T-helper 17 cell (primary cell): ENCODE data around the gene KCNQ2. TPM values are rescaled to one million over a fixed set of nuclear protein-coding genes. Genes with fewer than 3 reads are reported as not detected.
"Not testable (repeated sequence)": the region's sequence is repeated elsewhere in the genome, so short reads cannot be mapped to it uniquely, and the experiment has no call there.

Experiments
- ATAC-seq: fragments of 150-1000 bp; cut with Tn5 transposase; 2 replicates; pipeline ENCODE4 v1.10.0; 2021; ENCODE audit warnings: mild to moderate bottlenecking, moderate library complexity
- DNase-seq, 3 donors: peaks; one replicate each; pipeline versions ENCODE4 v3.0.0 to v3.0.0-alpha.2; 2020 to 2021
- H3K9me3 ChIP-seq: one replicate; pipeline ENCODE4 v1.7.0; 2013; ENCODE audit warnings: low read length, mild to moderate bottlenecking; ENCODE audit not compliant: control insufficient read depth, poor library complexity, severe bottlenecking
- H3K27ac Mint-ChIP-seq: one replicate; pipeline ENCODE4 v1.8.0; 2022; ENCODE audit warnings: mild to moderate bottlenecking, moderate library complexity, mixed read lengths
- H3K27me3 Mint-ChIP-seq: one replicate; pipeline ENCODE4 v1.8.0; 2022; ENCODE audit warnings: mixed read lengths
- H3K36me3 Mint-ChIP-seq: one replicate; pipeline ENCODE4 v1.8.0; 2022; ENCODE audit warnings: low read depth, mixed read lengths
- H3K4me1 Mint-ChIP-seq: one replicate; pipeline ENCODE4 v1.8.0; 2022; ENCODE audit warnings: mild to moderate bottlenecking, mixed read lengths
- H3K4me3 Mint-ChIP-seq: one replicate; pipeline ENCODE4 v1.8.0; 2022; ENCODE audit warnings: mild to moderate bottlenecking, moderate library complexity, mixed read lengths
- total RNA-seq, 4 donors: library from RNA in 2 of 4; stranded (reverse) in 2 of 4; gene quantifications; one replicate each; pipeline ENCODE4 v1.2.3 and lab custom pipeline; 2022 to 2026

KCNQ2 gene
- total RNA-seq, 2 donors from 2014 or later = not detected

DNA sequence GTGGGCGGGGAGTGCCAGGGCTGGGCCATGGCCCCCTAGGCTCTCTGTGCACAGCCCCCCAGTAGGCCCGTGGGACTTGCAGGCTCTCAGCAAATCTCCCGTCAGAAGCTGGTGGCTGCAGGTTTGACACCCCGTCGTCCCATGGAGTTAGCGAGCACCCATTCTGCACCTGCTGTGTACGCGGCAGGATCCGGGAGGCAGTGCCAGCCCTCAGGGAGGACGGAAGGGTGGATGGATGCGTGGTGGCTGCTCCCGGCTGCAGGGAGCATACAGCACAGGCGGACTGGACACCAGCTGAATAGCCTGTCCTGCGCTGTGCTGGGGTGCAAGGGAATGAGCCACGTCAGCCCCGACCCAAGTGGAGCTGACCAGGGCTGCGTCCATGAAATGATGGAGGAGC, 78.9 kb downstream of the KCNQ2 start:
- no peak overlapping the region for H3K27ac Mint-ChIP-seq
- H3K4me3 Mint-ChIP-seq = no peak overlapping the region
- DNase-seq (no peak), ATAC-seq (no peak)
- peaks cover 16% of the 10 kb centered on the region for H3K27me3 Mint-ChIP-seq
- no peaks in the 10 kb centered on the region for H3K9me3 ChIP-seq
- H3K36me3 Mint-ChIP-seq = no peaks in the 10 kb centered on the region
- peaks cover 2% of the 10 kb centered on the region for H3K4me1 Mint-ChIP-seq

DNA sequence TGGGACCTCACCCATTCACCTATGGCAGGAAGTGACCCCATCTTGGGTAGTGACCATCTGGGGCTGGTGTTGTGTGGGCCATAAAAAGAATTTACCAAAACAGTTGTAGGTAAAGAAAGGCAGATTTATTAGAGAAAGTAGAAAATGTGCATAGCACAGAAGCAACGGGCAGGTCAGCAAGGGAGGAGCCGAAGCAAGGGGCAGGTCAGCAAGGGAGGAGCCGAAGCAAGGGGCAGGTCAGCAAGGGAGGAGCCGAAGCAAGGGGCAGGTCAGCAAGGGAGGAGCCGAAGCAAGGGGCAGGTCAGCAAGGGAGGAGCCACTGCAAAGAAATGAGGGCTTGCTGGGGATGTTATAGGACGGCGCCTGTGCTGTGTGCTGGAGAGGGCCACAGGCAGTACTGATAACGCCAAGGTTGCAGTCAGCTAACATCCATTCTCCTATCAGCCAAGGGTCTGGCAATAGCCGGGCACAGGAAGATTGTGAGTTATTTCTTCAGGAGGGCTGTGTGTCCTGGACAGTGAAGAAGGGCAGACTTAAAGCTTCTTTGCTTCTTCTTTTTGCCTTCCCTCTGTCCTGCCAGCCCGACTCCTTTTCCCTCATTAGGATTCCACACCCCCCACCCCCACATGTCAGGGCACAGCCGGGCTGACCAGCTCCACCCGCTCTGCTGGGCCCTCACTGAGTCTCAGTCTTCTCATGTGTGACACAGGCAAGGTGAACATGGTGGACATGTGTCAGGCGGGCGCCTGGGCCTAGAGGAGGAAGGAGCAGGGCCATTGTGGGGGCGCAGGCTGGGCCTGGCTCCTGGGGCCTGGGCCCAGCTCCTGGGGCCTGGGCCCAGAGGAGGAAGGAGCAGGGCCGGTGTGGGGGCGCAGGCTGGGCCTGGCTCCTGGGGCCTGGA, 79.7 kb downstream of the KCNQ2 start:
- no peak for DNase-seq
- Mint-ChIP-seq H3K4me3 (no peak overlapping the region), H3K27me3 (peaks cover 13% of the 10 kb centered on the region), H3K36me3 (no peaks in the 10 kb centered on the region), H3K27ac (no peak overlapping the region), H3K4me1 (peaks cover 2% of the 10 kb centered on the region)
- ATAC-seq = no peak
- H3K9me3 ChIP-seq = no peaks in the 10 kb centered on the region

DNA sequence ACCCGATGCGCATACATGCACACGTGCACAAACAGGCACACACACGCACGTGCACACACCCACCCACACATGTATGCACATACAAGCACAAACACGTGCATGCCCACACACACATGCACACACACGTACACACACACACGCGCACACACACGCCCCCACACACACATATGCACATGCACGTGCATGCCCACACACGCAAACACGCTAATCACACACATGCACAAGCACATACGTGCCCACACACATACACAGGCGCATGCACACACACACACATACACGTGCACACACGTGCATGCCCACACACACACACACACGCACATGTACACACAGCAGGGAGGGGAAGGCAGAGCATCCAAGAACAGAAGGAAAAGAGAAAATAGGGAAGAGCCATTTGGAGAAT, 84.5 kb downstream of the KCNQ2 start:
- DNase-seq (no peak), ATAC-seq (no peak)
- Mint-ChIP-seq H3K4me1 (no peaks in the 10 kb centered on the region), H3K4me3 (no peak overlapping the region), H3K27ac (no peak overlapping the region), H3K36me3 (no peaks in the 10 kb centered on the region), H3K27me3 (peaks cover 4% of the 10 kb centered on the region)
- no peaks in the 10 kb centered on the region for H3K9me3 ChIP-seq

DNA sequence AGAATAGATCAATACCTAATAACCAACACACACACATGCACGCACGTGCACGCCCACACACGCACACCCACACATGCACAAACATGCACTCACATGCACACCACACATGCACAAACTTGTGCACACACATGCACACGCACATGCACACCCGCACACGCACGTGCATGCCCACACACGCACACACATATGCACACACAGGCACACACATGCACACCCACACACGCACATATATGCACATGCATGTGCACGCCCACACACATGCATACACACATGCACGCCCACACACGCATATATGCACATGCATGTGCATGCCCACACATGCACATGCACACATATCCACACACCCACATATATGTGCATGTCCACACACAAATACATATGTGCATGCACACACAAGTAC, 85.1 kb downstream of the KCNQ2 start:
- no peaks in the 10 kb centered on the region for H3K9me3 ChIP-seq
- ATAC-seq (no peak), DNase-seq (no peak)
- peaks cover 4% of the 10 kb centered on the region for H3K27me3 Mint-ChIP-seq
- no peaks in the 10 kb centered on the region for H3K4me1 Mint-ChIP-seq
- H3K4me3 Mint-ChIP-seq = no peak overlapping the region
- H3K36me3 Mint-ChIP-seq = no peaks in the 10 kb centered on the region
- no peak overlapping the region for H3K27ac Mint-ChIP-seq

DNA sequence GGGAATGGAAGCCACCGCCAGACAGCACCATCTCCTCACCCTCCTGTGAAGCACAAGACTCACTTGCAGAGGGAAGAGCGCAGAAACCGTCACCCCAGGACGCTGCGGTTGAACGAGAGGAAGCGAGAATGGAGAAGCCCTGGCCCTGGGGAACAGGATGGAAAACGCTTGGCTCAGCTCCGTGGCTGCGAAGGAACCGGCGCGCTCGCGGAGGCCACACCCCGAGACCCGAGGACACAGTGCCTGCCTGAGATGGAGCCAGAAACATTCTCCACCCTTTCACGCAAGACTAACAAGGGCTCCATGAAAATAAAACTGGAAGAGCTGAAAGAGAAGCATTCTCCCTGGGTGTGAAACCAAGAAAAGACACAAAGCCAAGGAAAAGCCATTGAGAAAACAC, 86.0 kb downstream of the KCNQ2 start:
- DNase-seq (no peak), ATAC-seq (no peak)
- Mint-ChIP-seq H3K27me3 (no peaks in the 10 kb centered on the region), H3K4me3 (no peak overlapping the region), H3K36me3 (no peaks in the 10 kb centered on the region), H3K4me1 (no peaks in the 10 kb centered on the region), H3K27ac (no peak overlapping the region)
- H3K9me3 ChIP-seq = no peaks in the 10 kb centered on the region

DNA sequence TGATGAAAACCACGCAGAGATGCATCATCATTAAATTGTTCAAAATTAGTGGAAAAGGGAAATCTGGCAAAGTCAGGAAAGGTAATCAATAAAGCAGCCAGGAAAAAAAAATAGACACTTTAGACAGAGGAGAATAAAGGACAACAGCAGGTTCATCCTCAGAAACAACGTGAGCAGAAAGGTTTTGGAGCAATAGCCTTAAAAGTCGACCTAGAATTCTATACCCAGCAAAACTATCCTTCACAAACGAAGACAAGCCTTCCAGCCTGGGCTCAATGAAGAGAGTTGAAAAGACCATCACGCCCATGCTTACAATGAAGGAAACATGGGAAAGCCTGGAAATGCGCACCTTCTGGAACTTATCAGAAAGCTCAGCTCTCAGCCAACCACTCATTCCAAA, 86.6 kb downstream of the KCNQ2 start:
- no peaks in the 10 kb centered on the region for H3K9me3 ChIP-seq
- Mint-ChIP-seq H3K4me1 (no peaks in the 10 kb centered on the region), H3K36me3 (no peaks in the 10 kb centered on the region), H3K27me3 (no peaks in the 10 kb centered on the region), H3K27ac (no peak overlapping the region), H3K4me3 (no peak overlapping the region)
- ATAC-seq (no peak), DNase-seq (no peak)

DNA sequence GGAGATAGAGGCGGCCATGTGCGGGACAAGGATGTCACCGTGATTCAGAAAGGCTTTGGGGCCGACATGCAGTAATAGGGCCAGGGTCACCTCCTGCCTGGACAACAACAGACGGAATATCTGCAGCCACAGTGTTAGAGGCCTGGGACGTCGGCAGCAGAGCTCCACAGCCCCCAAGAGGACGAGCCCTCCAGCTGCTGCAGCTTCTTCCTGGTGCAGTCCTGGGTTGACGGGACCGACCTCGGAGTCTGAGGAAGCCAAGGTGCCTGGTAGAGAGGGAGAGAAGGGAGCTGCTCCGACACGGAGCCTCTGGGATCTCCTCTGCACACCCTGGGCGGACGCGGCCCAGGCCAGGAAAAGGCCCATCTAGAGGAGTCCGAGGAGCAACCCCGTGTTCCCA, 88.1 kb downstream of the KCNQ2 start:
- H3K4me3 Mint-ChIP-seq = no peak overlapping the region
- DNase-seq = no peak
- peaks cover 2% of the 10 kb centered on the region for H3K27me3 Mint-ChIP-seq
- H3K27ac Mint-ChIP-seq = no peak overlapping the region
- no peak for ATAC-seq
- no peaks in the 10 kb centered on the region for H3K36me3 Mint-ChIP-seq
- H3K9me3 ChIP-seq = no peaks in the 10 kb centered on the region
- no peaks in the 10 kb centered on the region for H3K4me1 Mint-ChIP-seq

DNA sequence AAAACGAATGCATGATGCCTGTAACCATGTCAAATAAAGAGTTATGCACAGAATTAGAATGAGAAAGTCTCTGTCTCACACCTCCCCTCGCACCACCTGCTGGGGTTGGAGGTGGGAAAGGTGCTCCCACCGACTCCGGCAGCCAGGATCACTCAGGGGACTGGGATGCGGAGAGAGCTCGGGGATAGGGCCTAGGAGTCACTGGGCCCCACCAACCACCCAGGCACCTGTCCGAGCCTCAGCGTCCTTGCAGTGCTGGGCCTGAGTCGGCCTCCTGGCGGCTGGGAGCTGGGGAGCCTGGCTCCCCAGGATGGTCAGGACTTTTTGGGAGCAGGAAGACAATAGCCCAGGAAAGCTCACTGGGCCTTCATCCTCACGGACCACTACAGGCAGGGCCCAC, 88.9 kb downstream of the KCNQ2 start:
- no peak overlapping the region for H3K4me3 Mint-ChIP-seq
- ATAC-seq = no peak
- no peaks in the 10 kb centered on the region for H3K4me1 Mint-ChIP-seq
- H3K36me3 Mint-ChIP-seq = no peaks in the 10 kb centered on the region
- no peak overlapping the region for H3K27ac Mint-ChIP-seq
- DNase-seq = no peak
- no peaks in the 10 kb centered on the region for H3K9me3 ChIP-seq
- peaks cover 10% of the 10 kb centered on the region for H3K27me3 Mint-ChIP-seq

DNA sequence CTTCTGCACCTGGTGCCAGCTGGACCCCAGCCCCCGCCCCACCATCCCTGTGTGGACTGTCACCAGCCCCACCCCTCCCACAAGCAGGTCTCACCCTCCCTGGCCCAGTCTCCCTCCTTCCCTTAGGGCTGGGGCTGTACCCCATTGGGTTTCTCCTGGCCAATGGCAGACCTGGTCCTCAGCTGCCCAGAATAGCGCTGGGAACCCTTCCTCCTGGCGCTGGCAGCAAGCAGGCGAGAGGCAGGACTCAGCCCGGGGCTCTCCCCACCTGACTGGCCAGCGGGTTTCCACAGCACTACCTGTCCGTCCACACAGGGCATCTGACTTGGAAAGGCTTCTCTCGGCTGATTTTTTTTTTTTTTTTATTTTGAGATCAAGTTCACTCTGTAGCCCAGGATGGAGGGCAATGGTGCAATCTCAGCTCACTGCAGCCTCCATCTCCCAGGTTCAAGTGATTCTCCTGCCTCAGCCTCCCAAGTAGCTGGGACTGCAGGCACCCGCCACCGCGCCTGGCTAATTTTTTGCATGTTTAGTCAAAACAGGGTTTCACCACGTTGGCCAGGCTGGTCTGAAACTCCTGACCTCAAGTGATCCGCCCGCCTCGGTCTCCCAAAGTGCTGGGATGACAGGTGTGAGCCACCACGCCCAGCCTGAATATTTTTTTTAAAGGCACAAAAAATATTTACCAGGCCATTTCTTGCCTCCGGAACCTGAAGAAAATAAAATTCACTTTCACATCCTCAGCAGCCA, 89.7 kb downstream of the KCNQ2 start:
- H3K4me1 Mint-ChIP-seq = no peaks in the 10 kb centered on the region
- no peaks in the 10 kb centered on the region for H3K36me3 Mint-ChIP-seq
- peaks cover 17% of the 10 kb centered on the region for H3K27me3 Mint-ChIP-seq
- ATAC-seq (no peak), DNase-seq (no peak)
- H3K4me3 Mint-ChIP-seq = no peak overlapping the region
- H3K27ac Mint-ChIP-seq = no peak overlapping the region
- no peaks in the 10 kb centered on the region for H3K9me3 ChIP-seq

DNA sequence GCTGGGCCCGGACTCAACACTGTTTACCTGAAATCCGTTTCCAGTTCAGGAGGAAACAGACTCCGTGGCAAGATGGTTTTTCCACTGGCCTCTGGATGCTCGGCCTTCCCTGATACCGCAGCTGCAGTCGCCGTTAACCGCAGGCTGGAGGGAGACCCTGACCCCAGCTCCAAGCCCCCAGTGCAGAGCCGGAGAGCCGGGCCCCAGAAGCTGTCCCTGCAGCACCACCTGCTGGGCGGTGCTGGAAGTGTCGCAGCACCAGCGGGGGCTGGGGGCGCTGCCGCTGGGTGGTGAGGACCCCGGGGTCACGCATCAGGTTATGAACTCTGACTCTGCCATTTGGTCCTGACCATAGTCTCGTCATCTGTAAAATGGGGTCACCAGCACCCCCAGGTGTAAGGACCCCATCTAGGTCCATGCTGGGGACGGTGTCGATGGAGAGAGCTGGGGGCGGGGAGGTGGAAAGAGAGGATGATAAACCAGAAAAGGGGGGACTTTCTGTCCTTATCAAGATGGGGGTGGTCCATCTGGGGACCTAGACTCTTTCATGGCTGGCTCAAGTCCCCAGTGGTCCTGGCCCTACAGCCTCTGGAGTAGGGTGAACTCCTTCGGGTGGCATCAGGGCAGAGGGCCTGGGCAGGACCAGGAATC, 90.5 kb downstream of the KCNQ2 start:
- no peak for ATAC-seq
- Mint-ChIP-seq H3K27ac (no peak overlapping the region), H3K36me3 (no peaks in the 10 kb centered on the region)

DNA sequence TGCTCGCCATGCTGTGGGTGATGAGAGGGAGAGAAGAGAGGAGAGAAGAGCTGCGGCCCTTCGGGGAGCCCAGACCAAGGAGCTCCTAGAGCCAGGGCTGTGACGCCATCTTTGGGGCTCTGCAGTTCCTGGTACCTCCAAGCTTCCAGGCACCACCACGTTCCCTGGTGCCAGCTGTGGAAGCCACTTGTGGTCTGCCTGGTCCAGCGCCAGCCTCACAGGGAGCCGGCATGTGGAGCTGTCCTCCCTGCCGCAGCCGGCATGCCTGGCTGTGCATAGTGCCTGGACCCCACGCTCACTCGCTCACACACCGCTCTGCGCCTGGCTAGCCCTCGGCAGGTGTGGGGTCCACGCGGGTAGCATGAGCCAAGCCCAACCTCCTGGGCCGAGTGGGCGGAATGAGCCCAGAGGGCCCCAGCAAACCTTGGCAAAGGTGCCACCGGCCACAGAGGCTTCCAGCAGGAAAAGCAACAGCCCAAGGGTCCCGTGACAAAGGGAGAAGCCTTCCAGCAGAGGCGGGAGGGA, 92.0 kb downstream of the KCNQ2 start:
- Mint-ChIP-seq H3K36me3 (peaks cover 2% of the 10 kb centered on the region), H3K27ac (no peak overlapping the region), H3K4me3 (no peak overlapping the region), H3K27me3 (peaks cover 32% of the 10 kb centered on the region), H3K4me1 (no peaks in the 10 kb centered on the region)
- no peak for ATAC-seq
- no peaks in the 10 kb centered on the region for H3K9me3 ChIP-seq
- DNase-seq = no peak

More for the DNA sequence above, 90.5 kb downstream of the KCNQ2 start:
- DNase-seq = peak in 2 of 3 donors; percentile 34 to 39
- Mint-ChIP-seq H3K4me1 (no peaks in the 10 kb centered on the region), H3K4me3 (no peak overlapping the region), H3K27me3 (peaks cover 24% of the 10 kb centered on the region)
- no peaks in the 10 kb centered on the region for H3K9me3 ChIP-seq

DNA sequence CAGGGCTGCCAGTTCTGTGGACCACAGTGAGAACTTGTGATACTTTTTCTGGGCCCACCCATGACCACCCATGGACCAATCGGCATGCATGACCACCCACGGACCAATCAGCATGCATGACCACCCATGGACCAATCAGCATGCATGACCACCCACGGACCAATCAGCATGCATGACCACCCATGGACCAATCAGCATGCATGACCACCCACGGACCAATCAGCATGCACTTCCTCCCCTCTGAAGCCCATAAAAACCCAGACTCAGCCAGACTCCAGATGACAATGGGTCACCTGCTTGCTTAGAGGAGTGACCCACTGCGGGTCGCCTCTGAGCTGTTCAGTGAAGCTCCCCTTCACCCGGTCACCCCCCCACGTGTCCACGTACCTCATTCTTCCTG, 92.6 kb downstream of the KCNQ2 start:
- H3K4me3 Mint-ChIP-seq, H3K9me3 ChIP-seq, H3K27ac Mint-ChIP-seq, ATAC-seq, DNase-seq, H3K36me3 Mint-ChIP-seq, H3K4me1 Mint-ChIP-seq: not testable (repeated sequence)
- peaks cover 35% of the 10 kb centered on the region for H3K27me3 Mint-ChIP-seq

DNA sequence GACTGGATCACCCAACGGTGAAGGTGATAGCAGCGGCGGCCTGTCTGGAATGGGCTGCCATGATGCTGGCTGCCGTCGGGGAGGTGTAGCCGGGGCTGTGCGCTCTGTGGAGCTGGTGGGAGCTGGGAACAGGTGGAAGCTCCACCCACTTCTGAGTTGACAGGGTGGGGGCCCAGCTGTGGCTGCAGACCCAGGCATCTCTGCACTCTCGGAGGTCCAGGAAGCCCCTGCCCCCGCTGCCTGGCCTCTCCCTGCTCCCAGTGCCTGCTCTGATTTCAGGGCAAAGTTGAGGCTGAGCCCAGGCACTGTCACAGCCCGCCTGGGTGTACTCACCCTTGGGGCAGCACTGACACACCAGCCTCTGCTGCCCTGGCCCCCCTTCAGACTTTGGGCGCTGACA, 93.2 kb downstream of the KCNQ2 start:
- Mint-ChIP-seq H3K36me3 (peaks cover 2% of the 10 kb centered on the region), H3K27ac (no peak overlapping the region), H3K4me1 (no peaks in the 10 kb centered on the region), H3K4me3 (no peak overlapping the region), H3K27me3 (peaks cover 35% of the 10 kb centered on the region)
- H3K9me3 ChIP-seq = no peaks in the 10 kb centered on the region
- DNase-seq = no peak
- ATAC-seq = no peak
